GM19452 (cell line): Measurements from ENCODE around the gene RBMS1.

Source experiments
- ATAC-seq: cut with Tn5 transposase; IDR thresholded peaks from one replicate; pipeline ENCODE4 v1.9.1; 2021; ENCODE audit not compliant: unreplicated experiment

Gene RBMS1

DNA sequence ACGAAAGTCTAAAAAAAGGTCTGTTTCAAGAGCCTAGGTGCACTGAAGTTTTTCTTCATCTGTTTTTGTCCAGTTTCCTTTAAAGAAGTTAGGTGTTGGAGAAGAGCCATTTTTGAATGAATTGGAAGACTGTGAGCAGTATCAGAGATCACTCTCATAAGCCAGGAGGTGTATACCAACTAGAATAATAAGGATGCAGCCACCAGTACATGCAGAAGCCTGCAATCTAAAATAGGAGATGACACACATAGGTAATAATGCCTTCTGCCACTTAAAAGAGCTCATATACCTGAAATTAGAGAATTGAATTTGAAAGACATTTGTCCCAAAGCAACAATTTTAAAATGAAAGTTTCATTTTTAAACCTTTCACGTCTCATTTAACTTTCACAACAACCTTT, 81.7 kb downstream of the RBMS1 start:
- no peak for ATAC-seq

DNA sequence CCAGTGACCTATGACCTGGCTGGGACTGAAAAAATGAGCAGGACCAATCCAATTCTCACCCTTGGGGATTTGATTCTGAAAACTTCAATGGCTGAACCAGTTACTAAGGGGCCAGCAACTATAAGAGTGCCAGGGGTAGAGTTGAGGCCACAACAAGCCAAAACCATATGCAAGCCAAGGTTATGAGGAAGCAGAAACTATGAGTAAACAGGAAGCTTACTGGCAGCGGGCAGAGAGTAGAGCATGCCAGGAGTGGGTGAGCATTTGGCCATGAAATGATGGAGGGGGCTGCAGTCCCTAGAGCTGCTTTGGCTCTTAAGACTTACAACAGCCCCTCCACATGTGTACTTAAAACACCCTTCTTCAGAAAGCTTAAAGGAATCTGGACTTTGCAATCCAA, 82.4 kb downstream of the RBMS1 start:
- ATAC-seq, result peak; percentile 38

DNA sequence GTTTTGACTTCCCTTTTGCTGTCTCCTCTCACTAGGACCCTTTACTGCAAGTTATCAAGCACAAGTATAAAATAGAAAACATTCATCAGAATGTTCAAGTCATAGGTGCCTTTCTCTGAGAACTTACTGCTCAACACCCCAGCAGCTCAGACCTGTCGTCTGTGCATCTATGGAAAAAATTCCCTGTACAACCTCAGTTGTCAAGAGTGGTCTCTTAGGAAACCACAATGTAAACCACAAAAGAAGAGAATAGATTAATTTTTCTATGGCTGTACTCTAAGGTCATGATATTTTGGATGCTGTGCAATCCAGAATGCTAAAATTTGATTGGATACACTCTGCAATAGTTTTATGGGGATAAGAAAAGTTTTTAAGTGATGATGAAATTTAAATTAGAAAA, 84.1 kb downstream of the RBMS1 start:
- ATAC-seq, result no peak

DNA sequence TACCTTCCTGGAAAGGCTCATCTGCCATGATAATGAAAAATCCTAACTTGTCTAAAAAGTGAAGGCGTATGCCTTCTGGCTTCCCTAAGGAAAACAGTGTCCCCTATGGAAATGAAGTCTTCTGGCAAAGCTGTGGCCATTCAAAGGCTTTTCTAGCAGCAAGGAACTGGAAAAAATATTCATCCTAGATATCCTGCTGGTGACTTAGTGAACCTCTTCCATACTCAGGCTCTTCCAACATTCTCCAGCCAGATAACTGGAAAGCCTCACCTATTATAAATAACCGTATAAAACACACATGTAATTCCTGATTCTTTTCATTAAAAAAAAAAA, 84.7 kb downstream of the RBMS1 start:
- no peak for ATAC-seq

DNA sequence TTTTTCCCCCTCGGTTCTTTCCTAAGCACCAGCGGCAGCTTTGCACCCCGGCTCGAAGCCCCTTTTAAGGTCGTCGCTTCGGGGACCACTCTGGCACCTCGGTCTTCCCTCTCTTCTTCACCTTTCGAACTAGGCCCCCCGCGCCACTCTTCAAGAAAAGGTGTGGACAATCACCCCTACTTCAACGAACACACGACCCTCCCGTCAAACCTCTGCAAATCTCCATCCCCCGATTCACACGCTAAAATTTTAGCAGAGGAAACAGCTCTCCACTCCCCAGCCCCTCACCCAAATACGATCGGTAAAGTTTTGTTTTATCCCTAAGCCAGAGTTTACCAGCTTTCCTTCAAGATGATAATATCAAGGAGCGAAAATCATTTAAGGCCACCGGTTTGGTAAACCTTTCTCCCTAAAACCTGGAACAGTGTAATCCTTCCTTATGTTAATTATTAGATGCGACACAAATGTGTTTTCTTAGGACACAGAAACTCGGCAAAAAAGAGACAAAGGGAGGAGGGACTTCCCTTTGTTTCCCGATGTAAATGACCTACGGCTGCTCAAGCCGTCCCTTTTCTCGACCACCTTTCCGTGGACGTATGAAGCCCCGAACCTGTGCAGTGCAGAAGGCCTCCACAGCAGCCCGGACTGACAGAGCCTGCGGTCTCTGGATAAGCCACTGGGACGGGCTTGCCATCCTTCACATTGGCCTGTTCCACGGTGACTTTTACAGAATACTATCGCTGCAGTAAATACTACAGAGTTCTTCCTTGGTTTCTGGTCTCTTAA, 85.2 kb downstream of the RBMS1 start:
- no peak for ATAC-seq

DNA sequence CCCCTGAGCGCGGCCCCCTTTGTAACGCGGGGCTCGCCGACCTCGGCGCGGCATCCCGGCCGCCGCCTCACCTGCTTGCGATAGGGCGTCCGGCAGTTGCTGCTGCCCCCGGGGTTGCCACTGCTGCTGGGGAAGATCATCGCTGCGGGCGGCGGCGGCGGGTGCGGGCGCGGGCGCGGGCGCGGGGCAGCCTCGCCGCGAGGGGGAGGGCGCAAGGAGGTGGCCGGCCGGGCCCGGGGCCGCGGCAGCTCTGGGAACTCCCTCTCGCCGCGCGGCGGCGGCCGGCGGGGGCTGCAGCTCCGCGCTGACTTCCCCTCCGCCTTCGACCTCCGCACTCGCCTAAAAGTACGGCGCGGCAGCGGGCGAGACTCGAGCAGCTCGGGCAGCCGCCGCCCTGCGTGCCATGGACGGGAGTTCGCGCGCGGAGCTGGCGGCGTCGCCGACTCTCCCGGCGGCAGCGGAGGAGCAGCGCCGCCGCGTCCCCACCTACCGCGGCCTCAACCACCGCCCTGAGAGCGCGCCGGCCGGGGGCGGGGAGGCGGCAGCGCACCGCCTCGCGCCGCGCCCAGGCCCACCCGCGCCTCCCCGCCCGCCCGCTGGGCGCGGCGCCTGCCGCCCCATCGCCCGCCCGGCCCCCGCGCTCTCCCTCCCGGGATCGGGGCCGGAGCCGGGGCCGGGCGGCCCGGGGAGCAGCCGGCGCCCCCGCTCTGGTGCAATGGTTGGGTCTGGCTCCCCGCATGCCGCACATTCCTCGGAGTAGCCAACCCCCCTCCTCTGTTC, 86.0 kb downstream of the RBMS1 start:
- ATAC-seq, result peak; percentile 60

DNA sequence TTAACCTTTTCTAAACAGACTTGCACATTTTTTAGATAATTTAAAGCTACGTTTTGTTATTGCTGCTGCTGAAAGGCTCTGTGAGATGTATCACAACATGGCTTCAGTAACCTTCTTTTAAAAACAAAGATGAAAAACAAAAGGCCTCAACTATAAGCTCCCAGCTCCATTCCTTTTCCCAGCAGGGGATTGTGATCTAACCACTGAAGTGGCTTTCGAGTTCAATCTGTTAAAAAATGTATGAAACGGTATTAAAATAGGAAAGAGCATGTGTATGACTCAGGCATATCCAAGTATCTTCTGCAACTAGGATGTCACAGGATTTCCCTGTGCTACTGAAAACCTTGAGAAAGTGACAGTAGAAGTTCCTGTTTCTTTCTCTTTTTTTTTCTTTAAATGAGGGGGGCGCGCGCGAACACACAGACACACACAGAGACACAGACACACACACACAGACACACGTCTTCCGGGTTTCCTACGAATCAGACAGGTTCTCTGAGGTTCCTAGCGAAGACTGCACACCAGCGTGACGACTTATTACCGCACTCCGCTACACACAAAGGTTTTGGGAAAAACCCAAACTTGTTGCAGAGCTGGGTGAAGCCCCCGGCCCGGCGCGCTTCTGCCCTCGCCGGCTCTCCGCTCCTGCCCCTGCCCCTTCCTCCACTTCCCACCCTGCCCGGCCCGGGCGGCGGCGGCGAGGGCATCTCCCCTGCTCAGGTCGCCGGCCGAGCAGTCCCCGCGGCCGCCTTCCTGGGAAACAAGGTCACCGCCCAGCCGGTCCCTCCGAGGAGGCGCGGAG, 86.8 kb downstream of the RBMS1 start:
- peak; percentile 43 for ATAC-seq

DNA sequence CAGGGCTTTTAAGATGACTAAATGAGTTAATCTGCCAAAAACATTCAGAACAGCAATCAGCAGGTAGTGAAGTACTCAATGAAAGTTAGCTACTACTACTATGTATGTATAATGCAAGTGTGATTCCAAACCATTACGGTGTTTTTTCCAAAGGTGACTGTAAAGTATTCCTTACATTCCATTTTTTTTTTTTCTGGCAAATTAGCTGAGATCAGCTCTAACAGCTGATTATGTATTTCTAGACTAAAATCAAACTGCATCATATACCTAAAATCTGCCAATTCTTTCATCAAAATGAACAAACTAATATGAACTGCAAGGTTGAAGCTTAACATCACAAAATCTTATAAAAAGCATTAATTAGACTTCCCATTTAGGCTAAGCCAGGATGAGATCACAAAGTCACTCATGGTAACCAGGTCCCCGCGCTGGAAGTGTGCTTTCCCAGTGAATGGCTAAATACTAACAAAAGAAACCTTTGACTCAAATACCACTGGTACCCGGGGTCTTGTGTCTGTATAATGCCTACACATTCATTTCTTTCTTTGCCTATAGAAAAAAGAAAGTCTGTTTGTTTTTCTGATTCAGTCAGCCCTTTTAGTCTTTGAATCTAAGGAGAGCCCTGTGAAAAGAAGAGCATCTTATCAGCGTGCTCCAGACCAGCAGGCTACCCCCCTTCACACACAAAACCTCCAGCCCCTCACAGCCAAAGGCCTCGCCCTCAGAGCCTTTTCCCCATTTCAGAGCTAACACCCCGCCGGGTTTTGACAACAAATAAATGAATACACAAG, 88.3 kb downstream of the RBMS1 start:
- no peak for ATAC-seq

DNA sequence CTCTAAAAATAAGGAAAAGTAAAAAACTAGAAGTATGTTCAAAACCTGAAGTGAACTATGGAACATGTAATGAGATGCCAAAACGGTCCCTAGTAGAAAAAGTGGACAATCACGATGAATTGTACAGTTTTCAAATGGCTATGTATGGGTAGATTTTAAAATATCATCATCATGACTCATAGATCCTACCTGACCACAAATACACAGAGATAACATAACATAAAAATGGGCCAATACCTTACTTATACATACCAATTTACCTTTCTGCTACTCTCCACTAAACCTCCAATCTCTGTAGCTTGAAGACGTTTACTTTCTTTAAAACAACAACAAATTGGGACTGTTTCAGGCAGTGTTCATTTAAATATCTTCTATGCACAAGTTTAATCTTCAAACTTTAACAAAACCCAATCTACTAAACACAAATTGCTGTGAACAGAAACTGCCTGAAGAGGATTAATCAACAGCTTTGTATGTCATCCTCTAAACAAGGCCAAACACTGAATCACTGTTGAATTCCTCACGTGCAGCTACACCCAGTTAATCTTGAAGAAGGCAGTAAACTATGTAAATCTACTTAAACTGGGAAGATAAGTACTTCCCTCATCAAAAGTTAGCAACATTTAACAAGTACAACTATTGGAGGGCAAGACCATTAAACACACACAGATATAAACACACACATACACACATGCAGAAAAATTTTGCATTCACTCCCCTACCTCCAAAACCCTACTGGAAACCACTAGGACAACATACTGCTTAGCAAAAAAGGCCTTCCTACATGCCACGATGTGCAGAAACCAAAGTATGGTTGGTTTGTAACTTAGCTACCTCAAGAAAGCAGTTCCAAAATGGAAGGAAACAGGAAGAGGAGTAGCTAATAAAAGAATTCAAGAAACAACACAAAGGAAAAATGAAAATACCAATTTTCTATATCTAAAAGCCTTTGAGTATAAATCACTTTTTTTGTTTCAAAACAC, 90.3 kb downstream of the RBMS1 start:
- no peak for ATAC-seq

DNA sequence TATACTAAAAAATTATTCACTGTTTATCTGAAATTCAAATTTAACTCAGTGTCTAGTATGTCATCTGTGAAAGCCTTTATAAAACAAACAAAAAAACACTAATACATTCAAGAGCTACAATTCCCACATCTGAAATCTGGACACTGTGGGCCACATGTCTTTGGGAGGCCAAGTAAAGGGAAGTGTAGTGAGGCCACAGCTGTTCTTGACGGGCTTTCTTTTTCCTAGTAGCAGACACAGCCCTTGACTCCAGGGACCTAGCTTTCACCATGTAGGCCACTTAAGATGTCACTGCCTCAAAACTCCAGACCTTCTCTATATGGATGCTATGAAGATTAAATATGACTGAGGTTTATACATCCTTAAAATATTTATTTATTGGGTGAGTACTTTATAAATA, 91.1 kb downstream of the RBMS1 start:
- no peak for ATAC-seq

DNA sequence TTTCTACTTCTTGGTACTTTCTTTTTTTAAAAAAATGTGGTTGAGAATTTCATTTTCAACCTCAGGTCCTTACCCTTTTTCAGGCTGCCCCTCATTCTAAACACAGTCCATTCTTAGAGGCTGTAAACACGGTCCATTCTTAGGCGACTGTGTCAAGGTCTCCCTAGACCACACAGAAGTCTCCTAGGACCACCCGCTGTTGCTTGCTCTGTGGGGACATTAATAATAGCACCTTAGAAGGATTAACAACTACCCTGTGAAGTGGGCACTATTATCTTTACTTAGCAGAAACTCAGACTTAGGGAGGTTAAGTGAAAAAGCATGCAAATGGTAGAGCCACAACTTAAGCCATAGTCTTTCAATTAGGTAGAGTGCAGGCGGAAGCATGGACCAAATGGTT, 91.7 kb downstream of the RBMS1 start:
- peak; percentile 52 for ATAC-seq

DNA sequence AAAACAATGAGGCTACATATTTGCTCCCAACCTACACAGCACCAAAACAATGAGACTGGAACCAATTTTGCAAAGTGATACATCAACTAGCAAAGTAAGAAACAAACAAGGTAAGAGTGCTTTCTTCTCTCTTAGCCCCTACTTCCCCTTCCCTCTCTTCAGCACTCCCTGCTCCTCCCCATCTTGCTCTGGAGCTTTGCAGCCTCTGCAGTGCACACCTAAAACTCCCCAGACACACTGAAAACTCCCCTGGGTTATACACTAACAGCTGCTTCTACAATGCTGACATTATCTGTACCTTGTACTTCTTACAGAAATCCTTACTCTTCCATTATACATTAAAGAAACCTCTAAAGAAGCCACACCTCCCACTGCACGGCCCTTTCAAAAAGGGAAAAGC, 93.7 kb downstream of the RBMS1 start:
- no peak for ATAC-seq

DNA sequence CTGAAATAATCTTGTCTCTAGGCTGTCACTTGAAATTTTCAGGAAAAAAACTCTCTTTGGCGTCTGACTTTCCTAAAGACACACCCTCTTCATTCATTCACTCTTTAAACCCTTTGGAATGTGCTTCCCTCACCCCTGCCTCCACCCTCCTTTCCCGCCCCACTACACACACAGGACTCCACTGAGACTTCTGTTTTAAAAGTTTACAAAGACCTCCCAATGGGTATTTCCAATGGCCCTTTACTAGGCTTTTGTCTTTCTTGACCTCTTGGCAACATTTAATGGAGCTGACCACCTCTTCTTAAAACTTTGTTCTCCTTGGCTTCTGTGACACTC, 96.1 kb downstream of the RBMS1 start:
- no peak for ATAC-seq

DNA sequence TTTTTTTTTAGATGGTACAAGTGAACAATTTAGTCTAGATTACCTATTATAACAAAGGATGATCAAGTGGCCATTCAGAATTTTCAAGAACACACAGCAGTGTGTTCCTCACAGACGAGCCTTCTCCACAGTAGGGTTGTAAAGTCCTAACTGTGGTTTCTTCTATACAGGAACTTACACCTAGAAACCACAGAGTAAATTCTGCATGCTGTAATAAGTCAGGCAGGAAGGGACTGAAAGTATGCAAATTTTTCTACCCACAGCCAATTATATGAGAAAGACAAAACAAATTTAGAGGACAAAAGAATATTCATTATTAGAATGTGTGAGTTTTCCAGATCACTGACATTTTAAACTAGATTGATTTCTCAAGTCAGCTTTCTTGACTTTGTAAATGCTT, 99.5 kb downstream of the RBMS1 start:
- peak; percentile 100 for ATAC-seq

DNA sequence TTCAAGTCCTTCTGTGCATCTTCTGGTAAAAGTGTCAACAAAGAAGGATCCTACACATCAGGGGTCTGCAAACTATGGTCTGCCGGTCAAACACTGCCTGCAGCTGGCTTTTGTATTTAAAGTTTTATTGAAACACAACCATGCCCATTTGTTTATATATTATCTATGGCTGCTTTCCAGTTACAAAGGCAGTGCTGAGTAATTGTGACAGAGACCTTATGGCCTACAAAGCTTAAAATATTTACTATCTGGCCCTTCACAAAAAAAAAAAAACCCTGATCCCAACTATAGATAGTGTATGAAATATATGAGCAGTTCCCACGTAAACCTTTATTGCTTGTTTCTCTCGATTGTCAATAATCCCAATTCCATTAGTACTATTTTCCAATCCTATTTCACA, 101.4 kb downstream of the RBMS1 start:
- ATAC-seq, result no peak

DNA sequence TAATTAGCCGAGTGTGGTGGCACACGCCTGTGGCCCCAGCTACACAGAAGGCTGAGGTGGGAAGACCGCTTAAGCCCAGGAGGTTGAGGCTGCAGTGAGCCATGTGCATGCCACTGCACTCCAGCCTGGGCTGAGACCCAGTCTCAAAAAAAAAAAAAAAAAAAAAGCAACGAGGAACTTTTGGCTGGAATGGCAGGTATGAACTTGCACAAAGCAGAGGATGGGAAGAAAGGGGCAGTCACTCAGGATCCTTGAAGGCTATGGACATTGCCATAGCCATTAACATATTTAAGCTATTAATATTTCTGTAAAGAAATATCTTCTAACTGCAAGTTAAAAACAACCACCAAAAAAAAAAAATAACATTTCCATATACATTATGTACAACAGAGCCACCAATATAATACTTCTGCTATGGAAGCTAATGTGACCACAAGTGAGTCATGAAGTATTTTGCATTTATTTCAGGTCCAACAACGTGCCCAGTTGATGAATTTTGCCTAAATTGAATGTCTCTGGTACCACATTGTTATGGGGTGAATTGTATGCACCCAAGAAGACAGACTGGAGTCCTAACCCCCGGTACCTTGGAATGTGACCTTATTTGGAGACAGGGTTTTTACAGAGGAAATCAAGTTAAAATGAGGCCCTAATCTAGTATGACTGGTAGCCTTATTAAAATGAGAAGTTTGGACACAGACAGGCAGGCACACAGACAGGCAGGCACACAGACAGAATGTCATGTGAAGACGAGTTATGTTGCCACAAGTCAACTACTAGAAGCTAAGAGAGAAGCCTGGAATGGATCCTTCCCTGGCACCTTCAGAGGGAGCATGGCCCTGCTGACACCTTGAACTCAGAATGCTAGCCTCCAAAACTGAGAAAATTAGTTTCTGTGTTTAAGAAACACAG, 102.8 kb downstream of the RBMS1 start:
- ATAC-seq, result no peak

DNA sequence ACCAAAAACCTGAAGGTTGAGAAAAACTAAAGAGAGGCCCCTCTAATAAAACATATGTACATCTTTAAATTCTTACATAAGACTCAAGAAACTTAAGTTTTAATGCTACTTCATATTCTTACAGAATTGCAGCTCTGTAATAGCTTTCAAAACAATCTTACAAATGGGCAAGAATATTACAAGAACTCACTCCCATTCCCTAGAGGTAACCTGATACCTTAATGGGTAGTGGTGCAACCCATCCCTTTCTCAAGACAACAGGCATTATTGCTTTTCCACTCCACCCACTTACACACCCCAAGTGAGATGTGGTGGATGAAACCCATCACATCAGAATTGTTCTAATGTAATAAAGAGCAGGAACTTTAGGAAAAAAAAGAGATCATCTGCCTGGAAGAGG, 103.7 kb downstream of the RBMS1 start:
- no peak for ATAC-seq

DNA sequence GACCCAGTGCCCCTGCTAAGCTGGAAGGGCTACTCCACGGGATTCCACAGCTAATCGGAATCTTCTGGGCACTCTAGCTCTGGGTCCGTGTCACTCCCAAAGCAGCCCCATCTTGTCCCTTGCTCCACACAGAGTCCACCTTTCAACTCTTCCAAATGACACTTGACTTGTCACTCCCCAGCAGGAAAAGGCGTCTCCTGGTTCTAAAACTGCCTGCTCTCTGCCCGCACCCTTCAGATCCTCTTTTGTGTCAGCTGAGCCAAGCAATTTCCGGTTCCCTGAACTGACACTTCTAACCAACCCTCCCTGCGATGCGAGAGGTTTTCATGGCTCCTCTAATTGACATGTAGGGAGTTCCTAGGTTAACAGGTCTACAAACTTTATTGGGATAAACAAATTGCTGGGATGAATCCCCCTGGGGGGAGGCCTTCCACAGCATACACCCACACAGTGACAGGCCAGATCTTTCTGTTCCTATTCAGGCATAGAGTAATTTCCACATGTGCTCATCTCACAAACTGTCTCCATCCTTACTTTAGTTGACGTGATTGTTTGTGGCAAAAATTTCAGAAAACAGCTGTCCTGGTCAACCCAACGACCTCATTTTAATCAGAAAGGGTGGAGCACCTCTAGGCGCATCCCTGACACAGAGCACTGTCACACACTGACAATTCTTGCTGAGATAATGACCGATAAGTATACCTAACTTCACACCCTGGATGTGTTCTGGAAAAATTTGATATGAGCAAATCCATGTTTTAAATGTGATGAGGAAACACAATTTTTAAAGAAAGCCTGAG, 104.9 kb downstream of the RBMS1 start:
- peak; percentile 72 for ATAC-seq
